ENCODE results near the gene VENTX. TPM values are rescaled to one million over a fixed set of nuclear protein-coding genes. Genes with fewer than 3 reads are reported as not detected.

The VENTX gene
- total and polyA plus RNA-seq, 2 experiments from 2014 or later, result not detected

DNA sequence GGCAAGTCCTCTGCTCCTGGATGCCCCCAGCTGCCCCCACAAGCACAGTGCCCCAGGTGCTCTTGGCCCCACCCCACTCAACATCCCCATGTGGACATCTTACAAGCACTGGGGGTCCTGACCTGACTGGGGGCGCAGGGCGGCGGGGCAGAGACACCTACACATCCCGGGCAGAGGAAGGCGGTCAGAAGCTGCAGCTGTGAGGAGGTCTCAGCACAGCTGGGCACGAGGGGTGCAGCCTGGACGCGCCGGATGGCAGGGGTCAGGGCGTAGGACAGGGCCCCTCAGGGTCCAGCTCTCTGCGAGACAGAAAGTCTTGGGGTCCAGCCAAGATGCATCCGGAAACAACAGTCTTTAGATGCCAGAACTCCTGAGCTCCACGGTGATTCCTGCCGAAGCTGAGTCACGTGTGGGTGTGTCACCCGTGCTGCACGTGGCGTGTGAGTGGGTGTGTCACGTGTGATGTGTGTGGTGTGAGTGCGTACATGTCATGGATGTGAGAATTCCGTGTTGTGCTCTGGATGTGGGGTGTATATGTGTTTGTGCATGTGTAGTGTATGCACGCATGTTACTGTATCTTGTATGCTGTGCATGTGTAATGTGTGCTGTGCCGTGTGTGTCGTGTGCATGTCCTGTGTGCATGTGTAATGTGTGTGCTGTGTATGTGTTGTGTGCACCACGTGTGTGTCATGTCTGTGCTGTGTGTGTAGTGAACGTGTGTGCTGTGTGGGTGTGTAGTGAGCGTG lies 5.1 kb downstream of the VENTX start:
- TF ChIP-seq, protein P1, sequence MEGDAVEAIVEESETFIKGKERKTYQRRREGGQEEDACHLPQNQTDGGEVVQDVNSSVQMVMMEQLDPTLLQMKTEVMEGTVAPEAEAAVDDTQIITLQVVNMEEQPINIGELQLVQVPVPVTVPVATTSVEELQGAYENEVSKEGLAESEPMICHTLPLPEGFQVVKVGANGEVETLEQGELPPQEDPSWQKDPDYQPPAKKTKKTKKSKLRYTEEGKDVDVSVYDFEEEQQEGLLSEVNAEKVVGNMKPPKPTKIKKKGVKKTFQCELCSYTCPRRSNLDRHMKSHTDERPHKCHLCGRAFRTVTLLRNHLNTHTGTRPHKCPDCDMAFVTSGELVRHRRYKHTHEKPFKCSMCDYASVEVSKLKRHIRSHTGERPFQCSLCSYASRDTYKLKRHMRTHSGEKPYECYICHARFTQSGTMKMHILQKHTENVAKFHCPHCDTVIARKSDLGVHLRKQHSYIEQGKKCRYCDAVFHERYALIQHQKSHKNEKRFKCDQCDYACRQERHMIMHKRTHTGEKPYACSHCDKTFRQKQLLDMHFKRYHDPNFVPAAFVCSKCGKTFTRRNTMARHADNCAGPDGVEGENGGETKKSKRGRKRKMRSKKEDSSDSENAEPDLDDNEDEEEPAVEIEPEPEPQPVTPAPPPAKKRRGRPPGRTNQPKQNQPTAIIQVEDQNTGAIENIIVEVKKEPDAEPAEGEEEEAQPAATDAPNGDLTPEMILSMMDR (IDR thresholded peaks at IDR 0.05; ENCODE audit: low read depth, low read length), result no peak
- no peaks in the 10 kb centered on the region for H3K9me3 ChIP-seq (ENCODE audit: low read depth)
- peaks cover 5% of the 10 kb centered on the region for H3K4me1 ChIP-seq (ENCODE audit: low read depth)
- H3K27me3 ChIP-seq, result peaks cover 21% of the 10 kb centered on the region
- H3K4me3 ChIP-seq, result no peak overlapping the region
- no peaks in the 10 kb centered on the region for H3K36me3 ChIP-seq
- DNase-seq (ENCODE audit: low read depth in 1 of 2, low spot score in 1 of 2), result peak in 1 of 2 donors; percentile 17
- no peak overlapping the region for H3K27ac ChIP-seq

DNA sequence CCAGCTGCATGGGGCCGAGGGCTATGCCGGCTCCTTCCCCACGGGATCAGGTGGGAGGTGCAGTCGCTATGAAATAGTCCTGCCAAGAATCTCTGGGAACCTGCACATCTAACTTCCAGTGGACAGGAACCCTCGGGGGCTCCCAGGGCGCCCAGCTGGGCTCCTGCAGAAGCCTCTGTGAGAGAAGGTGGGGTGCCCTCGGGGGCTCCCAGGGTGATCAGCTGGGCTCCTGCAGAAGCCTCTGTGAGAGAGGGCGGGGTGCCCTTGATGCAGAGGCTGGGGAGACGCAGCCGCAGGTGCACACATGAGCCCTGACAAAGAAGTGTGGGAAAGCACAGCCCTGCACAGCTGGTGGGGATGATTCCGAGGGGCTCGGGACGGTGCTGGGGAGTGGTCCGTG lies 5.9 kb downstream of the VENTX start:
- no peaks in the 10 kb centered on the region for H3K9me3 ChIP-seq (ENCODE audit: low read depth)
- H3K36me3 ChIP-seq, result no peaks in the 10 kb centered on the region
- H3K27me3 ChIP-seq, result peaks cover 13% of the 10 kb centered on the region
- H3K27ac ChIP-seq, result no peak overlapping the region
- peaks cover 5% of the 10 kb centered on the region for H3K4me1 ChIP-seq (ENCODE audit: low read depth)
- TF ChIP-seq, protein P1 (IDR thresholded peaks at IDR 0.05; ENCODE audit: low read depth, low read length), result no peak
- no peak for DNase-seq (ENCODE audit: low read depth in 1 of 2, low spot score in 1 of 2)
- no peak overlapping the region for H3K4me3 ChIP-seq

DNA sequence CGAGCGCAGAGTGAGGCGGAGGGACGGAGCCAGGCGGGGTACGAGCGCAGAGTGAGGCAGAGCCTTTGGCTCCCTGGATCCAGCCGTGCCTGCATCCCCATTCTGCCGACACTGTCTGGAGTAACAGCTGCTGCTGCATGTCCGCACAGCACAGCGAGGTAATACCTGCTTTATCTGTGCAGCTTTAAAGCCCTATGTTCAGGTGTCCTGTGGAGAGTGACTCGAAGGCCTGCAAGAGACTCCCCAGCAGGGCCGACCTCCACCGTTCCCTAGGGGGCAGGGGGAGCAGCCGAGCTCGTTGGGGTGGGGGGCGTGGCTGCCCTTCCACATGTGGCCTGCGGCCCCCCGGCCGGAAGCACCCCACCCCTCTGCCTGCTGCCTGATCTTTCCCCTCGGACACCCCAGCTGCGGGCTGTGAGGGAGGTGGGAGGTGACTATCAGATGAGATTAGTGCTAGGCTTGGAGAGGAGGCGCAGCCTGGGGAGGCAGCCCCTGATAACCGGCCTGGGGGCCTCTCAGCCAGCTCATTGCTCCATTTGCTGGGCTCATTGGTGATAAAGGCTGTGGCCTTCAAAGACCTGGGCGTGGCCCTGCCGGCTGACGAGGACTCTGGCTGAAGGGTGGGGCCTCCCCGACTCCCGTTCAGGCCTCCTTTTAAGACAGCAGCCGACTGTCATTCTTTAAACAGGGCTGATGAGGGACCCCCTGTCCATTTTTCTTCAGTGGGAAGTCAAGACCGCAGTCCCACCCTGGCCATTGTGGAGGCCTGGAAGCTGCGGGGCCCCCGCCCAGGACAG lies 8.0 kb downstream of the VENTX start:
- Histone ChIP-seq H3K36me3 (no peaks in the 10 kb centered on the region), H3K27ac (no peak overlapping the region), H3K4me1 (ENCODE audit: low read depth) (peaks cover 5% of the 10 kb centered on the region), H3K27me3 (no peaks in the 10 kb centered on the region), H3K4me3 (no peak overlapping the region), H3K9me3 (ENCODE audit: low read depth) (no peaks in the 10 kb centered on the region)
- peak; percentile 26 to 56 for DNase-seq (ENCODE audit: low read depth in 1 of 2, low spot score in 1 of 2)
- TF ChIP-seq, protein P1 (IDR thresholded peaks at IDR 0.05; ENCODE audit: low read depth, low read length), result no peak

DNA sequence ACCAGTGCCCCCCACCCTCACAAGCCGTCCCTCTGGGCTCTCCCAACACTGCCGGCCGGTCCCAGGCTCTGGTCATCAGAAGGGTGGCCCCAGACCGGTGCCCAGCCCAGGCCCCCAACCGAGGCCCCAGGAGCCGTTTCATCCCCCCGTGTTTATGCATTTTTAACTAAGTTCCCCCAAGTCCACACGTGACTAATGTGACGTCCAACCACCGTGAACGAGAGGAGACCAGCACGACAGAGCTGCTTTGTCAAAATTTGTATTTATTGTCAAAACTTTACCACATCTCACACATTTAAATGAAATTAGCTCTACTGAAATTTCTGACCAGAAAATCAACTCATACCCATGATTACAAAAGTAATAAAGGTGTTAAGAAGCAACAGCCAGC lies 8.6 kb downstream of the VENTX start:
- H3K36me3 ChIP-seq, result no peaks in the 10 kb centered on the region
- DNase-seq (ENCODE audit: low read depth in 1 of 2, low spot score in 1 of 2), result no peak
- no peaks in the 10 kb centered on the region for H3K27me3 ChIP-seq
- H3K4me1 ChIP-seq (ENCODE audit: low read depth), result peaks cover 5% of the 10 kb centered on the region
- TF ChIP-seq, protein P1 (IDR thresholded peaks at IDR 0.05; ENCODE audit: low read depth, low read length), result no peak
- no peak overlapping the region for H3K27ac ChIP-seq
- H3K9me3 ChIP-seq (ENCODE audit: low read depth), result no peaks in the 10 kb centered on the region
- no peak overlapping the region for H3K4me3 ChIP-seq

DNA sequence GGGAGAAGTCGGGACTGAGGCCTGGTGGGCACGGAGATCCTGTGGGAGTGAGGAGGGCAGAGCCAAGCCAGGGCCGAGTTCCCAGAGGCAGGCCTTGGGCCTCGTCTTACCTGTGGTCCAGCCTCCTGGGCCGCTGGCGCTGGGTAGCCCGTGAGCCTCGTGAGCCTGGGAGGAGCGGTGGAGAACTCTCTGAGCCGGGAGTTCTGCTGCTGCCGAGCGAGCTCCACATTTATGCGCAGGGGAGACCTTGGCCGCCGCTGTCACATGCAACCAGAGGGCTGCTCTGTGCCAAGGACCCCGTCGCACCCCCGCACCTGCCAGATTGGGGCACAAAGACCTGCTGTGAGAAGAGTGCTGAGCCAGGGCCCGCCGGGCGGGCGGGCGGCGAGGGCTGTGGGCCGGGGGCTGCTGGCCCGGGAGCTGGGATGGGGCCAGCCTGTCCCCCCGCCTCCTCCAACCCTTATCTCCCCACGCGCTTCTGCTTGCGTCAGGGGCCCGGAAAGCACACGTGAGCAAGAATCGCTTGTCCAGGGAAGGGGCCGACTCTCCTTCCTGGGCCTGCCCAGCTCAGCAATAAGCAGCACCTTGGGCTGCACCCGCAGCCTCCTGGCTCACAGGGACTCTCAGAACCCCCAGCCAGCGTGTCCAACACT lies 10.2 kb downstream of the VENTX start:
- no peak overlapping the region for H3K4me3 ChIP-seq
- no peak overlapping the region for H3K27ac ChIP-seq
- DNase-seq (ENCODE audit: low read depth in 1 of 2, low spot score in 1 of 2), result peak in 1 of 2 donors; percentile 45
- TF ChIP-seq, protein P1 (IDR thresholded peaks at IDR 0.05; ENCODE audit: low read depth, low read length), result no peak
- H3K27me3 ChIP-seq, result no peaks in the 10 kb centered on the region
- no peaks in the 10 kb centered on the region for H3K36me3 ChIP-seq
- H3K9me3 ChIP-seq (ENCODE audit: low read depth), result no peaks in the 10 kb centered on the region
- H3K4me1 ChIP-seq (ENCODE audit: low read depth), result peaks cover 5% of the 10 kb centered on the region

Measured in cardiac muscle cell (in vitro differentiated cells and primary cell).